Measurements from ENCODE around the gene PCARE.
"Not testable (repeated sequence)": the region's sequence is repeated elsewhere in the genome, so short reads cannot be mapped to it uniquely, and the experiment has no call there.

The PCARE gene

GRCh38 chr2:29090311-29090710 lies 16.0 kb upstream of the PCARE start:
- DNase-seq = not testable (repeated sequence)

- DNase-seq = no peak
Measured at GRCh38 chr2:29084554-29084953, 10.2 kb upstream of the PCARE start.

GRCh38 chr2:29082804-29083495 lies 8.6 kb upstream of the PCARE start:
- DNase-seq = no peak

GRCh38 chr2:29080886-29081743 lies 6.8 kb upstream of the PCARE start:
- DNase-seq = no peak

GRCh38 chr2:29079887-29080286 lies 5.6 kb upstream of the PCARE start:
- DNase-seq = no peak

GRCh38 chr2:29075894-29076705 lies 1.8 kb upstream of the PCARE start:
- DNase-seq = no peak

GRCh38 chr2:29073933-29074332 lies 390 bp downstream of the PCARE start:
- no peak for DNase-seq

GRCh38 chr2:29072971-29073725 lies 1.2 kb downstream of the PCARE start:
- DNase-seq = no peak

- DNase-seq = no peak
Measured at GRCh38 chr2:29072251-29072650, 2.1 kb downstream of the PCARE start.

GRCh38 chr2:29071032-29071975 lies 3.0 kb downstream of the PCARE start:
- DNase-seq = no peak

GRCh38 chr2:29070526-29070925 lies 3.8 kb downstream of the PCARE start:
- no peak for DNase-seq

GRCh38 chr2:29068513-29068912 lies 5.8 kb downstream of the PCARE start:
- no peak for DNase-seq

GRCh38 chr2:29066997-29067605 lies 7.2 kb downstream of the PCARE start:
- no peak for DNase-seq

- no peak for DNase-seq
Measured at GRCh38 chr2:29066271-29066860, 8.0 kb downstream of the PCARE start.

- no peak for DNase-seq
Measured at GRCh38 chr2:29065068-29065811, 9.1 kb downstream of the PCARE start.

- no peak for DNase-seq
Measured at GRCh38 chr2:29064746-29065067, 9.6 kb downstream of the PCARE start.

- DNase-seq = no peak
Measured at GRCh38 chr2:29064346-29064715, 10.0 kb downstream of the PCARE start.

GRCh38 chr2:29063646-29064345 lies 10.5 kb downstream of the PCARE start:
- no peak for DNase-seq

GRCh38 chr2:29063056-29063455 lies 11.3 kb downstream of the PCARE start:
- no peak for DNase-seq
